Suprapubic skin (tissue), 4 donors: ENCODE data around the gene MYMX. TPM values are rescaled to one million over a fixed set of nuclear protein-coding genes. Genes with fewer than 3 reads are reported as not detected.
A peak's percentile ranks its signal among the peaks of the same experiment; 100 is the strongest.

Experiments used
- DNase-seq, 2 donors: peaks; one replicate each; pipeline ENCODE4 v3.0.0-alpha.2; 2019; ENCODE audit warnings: low spot score in 2 of 2
- H3K27ac ChIP-seq: fragments of 200-600 bp; sonication (generic); one replicate; pipeline ENCODE4 v1.5.1; 2019
- H3K27me3 ChIP-seq: fragments of 200-600 bp; sonication (generic); one replicate; pipeline ENCODE4 v1.5.1; 2019
- H3K36me3 ChIP-seq: fragments of 200-600 bp; sonication (generic); one replicate; pipeline ENCODE4 v1.5.1; 2019
- H3K4me1 ChIP-seq: fragments of 200-600 bp; sonication (generic); one replicate; pipeline ENCODE4 v1.5.1; 2019
- H3K4me3 ChIP-seq: fragments of 200-600 bp; sonication (generic); one replicate; pipeline ENCODE4 v1.5.1; 2019; ENCODE audit warnings: mild to moderate bottlenecking
- H3K9me3 ChIP-seq: fragments of 200-600 bp; sonication (generic); one replicate; pipeline ENCODE4 v1.5.1; 2019
- EP300 ChIP-seq: sonication (generic); formaldehyde crosslinking; IDR thresholded peaks from one replicate; pipeline ENCODE4 v1.6.1; 2017; ENCODE audit warnings: antibody characterized with exemption
- POLR2A ChIP-seq, 2 donors: fragments of 450-650 bp; IDR thresholded peaks; one replicate each; pipeline ENCODE4 v1.6.1; 2017; ENCODE audit warnings: antibody characterized with exemption in 2 of 2, mild to moderate bottlenecking in 2 of 2, moderate library complexity in 2 of 2
- POLR2AphosphoS5 ChIP-seq, 3 donors: sonication (generic); formaldehyde crosslinking; IDR thresholded peaks; one replicate each; pipeline ENCODE4 v1.6.1; 2017; ENCODE audit warnings: antibody characterized with exemption in 3 of 3
- WGBS: methylation state at CpG from one replicate; pipeline ENCODE4 v1.1.5; 2018; 5-methylcytosine and 5-hydroxymethylcytosine counted together
- total RNA-seq, 4 donors: library from RNA; depleted of rRNA; stranded (reverse); fragments of >200 nt; gene quantifications; one replicate each; pipeline ENCODE4 v1.1.0, GENCODE V29; 2016
- TF ChIP-seq, protein P1 (sequence below), 2 donors: fragments of 200-600 bp in 1 of 2; fragments of 450-650 bp in 1 of 2; sonication (generic) in 1 of 2; IDR thresholded peaks; one replicate each; pipeline ENCODE4 v1.5.1; 2016 to 2019; ENCODE audit warnings: antibody characterized with exemption in 2 of 2, mild to moderate bottlenecking in 1 of 2, moderate library complexity in 1 of 2

MYMX gene
- not detected for total RNA-seq

DNA sequence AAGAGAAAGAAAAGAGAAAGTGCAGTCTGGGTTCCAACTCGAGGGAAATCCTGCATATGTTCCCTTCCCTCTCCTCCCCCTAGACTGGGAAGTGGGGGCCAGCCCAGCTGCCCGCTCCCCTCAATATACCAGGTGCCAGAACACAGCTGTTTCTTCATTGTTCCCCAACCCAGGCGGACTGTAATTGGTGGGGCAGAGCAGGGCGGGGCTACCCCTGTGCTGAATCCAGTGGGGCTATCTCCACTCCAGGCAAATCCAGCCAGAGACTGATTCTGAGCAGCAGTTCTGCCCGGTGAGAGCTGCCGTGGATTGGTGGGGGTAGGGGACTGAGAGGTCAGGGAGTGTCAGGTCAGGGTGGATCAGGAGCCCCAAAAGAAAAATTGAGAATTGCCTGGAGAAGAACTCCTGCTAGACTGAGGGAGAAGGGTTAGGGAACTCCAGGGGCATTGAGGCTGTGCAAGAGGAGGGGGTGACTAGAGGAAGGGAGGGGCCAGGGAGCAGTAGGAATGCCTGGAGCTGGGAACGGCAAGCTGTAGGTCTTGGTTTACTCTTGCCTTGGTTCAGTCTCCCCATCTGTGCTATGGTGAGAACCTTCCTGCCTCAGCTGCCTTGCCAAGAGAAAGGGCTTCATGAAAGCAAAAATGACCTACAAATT is at the start of gene MYMX:
MYMX (plus strand) TSS at position 250 of the 655 bp plus-strand sequence. CDS start 546 bp downstream, outside the sequence.
- Histone ChIP-seq H3K27ac (peak within 1 kb of the TSS; percentile 43), H3K9me3 (no peaks in the 10 kb centered on the region), H3K4me3 (no peak within 1 kb of the TSS), H3K27me3 (no peaks in the 10 kb centered on the region), H3K4me1 (peaks cover 52% of the 10 kb centered on the region), H3K36me3 (no peaks in the 10 kb centered on the region)
- WGBS = 29% methylated on average over 7 of the region's 7 CpGs
- DNase-seq = peak in 1 of 2 donors; percentile 67
- no peak for TF ChIP-seq POLR2A (IDR thresholded peaks at IDR 0.05)
- TF ChIP-seq, protein P1, sequence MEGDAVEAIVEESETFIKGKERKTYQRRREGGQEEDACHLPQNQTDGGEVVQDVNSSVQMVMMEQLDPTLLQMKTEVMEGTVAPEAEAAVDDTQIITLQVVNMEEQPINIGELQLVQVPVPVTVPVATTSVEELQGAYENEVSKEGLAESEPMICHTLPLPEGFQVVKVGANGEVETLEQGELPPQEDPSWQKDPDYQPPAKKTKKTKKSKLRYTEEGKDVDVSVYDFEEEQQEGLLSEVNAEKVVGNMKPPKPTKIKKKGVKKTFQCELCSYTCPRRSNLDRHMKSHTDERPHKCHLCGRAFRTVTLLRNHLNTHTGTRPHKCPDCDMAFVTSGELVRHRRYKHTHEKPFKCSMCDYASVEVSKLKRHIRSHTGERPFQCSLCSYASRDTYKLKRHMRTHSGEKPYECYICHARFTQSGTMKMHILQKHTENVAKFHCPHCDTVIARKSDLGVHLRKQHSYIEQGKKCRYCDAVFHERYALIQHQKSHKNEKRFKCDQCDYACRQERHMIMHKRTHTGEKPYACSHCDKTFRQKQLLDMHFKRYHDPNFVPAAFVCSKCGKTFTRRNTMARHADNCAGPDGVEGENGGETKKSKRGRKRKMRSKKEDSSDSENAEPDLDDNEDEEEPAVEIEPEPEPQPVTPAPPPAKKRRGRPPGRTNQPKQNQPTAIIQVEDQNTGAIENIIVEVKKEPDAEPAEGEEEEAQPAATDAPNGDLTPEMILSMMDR (IDR thresholded peaks at IDR 0.05) = no peak
- no peak for TF ChIP-seq POLR2AphosphoS5 (IDR thresholded peaks at IDR 0.05)
- no peak for TF ChIP-seq EP300

DNA sequence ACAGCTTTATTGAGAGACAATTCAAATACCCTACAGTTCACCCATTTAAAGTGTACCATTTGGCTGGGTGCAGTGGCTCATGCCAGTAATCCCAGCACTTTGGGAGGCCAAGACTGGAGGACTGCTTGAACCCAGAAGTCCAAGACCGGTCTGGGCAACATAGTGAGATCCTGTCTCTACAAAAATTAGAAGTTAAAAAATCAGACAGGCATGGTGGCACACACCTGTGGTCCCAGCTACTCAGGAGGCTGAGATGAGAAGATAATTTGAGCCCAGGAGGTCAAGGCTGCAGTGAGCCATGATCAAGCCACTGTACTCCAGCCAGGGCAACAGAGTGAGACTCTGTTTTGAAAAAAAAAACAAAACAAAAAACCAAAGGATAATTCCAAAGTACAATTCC is 49.2 kb upstream of the MYMX start:
- H3K36me3 ChIP-seq = no peaks in the 10 kb centered on the region
- DNase-seq = no peak
- 84% methylated on average over 1 of the region's 1 CpG for WGBS
- no peak for TF ChIP-seq POLR2AphosphoS5 (IDR thresholded peaks at IDR 0.05)
- no peak for TF ChIP-seq EP300
- TF ChIP-seq, protein P1 (IDR thresholded peaks at IDR 0.05) = no peak
- no peak for TF ChIP-seq POLR2A (IDR thresholded peaks at IDR 0.05)
- H3K9me3 ChIP-seq = no peaks in the 10 kb centered on the region
- H3K4me1 ChIP-seq = peaks cover 13% of the 10 kb centered on the region
- no peak overlapping the region for H3K27ac ChIP-seq
- H3K4me3 ChIP-seq = no peak overlapping the region
- no peaks in the 10 kb centered on the region for H3K27me3 ChIP-seq

DNA sequence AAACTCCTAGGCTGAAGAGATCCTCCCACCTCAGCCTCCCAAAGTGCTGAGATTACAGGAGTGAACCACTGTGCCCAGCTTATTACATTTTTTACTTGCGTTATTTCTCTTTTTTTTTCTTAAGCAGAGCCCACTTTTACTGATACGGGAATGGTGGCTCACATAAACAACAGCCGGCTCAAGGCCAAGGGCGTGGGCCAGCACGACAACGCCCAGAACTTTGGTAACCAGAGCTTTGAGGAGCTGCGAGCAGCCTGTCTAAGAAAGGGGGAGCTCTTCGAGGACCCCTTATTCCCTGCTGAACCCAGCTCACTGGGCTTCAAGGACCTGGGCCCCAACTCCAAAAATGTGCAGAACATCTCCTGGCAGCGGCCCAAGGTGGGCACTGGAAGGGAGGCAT is 47.6 kb upstream of the MYMX start:
- Histone ChIP-seq H3K4me3 (no peak overlapping the region), H3K36me3 (no peaks in the 10 kb centered on the region), H3K9me3 (no peaks in the 10 kb centered on the region), H3K4me1 (peaks cover 19% of the 10 kb centered on the region), H3K27me3 (no peaks in the 10 kb centered on the region), H3K27ac (no peak overlapping the region)
- TF ChIP-seq POLR2AphosphoS5 (IDR thresholded peaks at IDR 0.05) = no peak
- TF ChIP-seq EP300 = no peak
- TF ChIP-seq, protein P1 (IDR thresholded peaks at IDR 0.05) = no peak
- TF ChIP-seq POLR2A (IDR thresholded peaks at IDR 0.05) = no peak
- DNase-seq = no peak
- WGBS = 32% methylated on average over 9 of the region's 9 CpGs

DNA sequence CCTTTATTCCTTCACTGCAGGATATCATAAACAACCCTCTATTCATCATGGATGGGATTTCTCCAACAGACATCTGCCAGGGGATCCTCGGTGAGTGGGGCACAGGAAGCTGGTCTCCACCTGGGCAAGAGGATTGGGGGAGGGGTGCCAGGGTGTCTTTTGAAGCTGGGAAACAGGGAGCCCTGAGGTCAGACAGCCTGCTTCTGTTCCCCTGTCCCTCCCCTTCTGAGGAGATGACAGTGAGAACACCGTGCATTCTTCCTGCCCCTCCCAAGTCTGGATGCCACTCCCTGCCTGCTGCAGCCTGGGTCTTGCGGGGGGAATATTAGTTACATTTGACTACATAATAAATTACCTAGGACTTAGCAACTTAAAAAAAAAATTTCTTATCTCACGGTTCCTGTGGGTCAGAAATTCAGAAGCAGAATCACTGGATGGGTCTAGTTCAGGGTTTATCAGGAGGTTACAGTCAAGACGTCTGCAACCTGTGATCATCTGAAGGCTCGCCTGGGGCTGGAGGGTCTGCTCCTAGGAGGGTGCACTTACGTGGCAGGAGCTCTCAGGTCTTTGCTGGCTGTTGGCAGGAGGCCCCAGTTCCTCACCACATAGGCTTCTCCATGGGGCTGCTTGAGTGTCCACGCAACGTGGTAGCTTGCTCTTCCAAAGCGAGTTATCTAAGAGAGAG is 46.7 kb upstream of the MYMX start:
- Histone ChIP-seq H3K4me1 (peaks cover 19% of the 10 kb centered on the region), H3K4me3 (no peak overlapping the region), H3K27me3 (no peaks in the 10 kb centered on the region), H3K27ac (no peak overlapping the region), H3K36me3 (no peaks in the 10 kb centered on the region), H3K9me3 (no peaks in the 10 kb centered on the region)
- WGBS = 75% methylated on average over 10 of the region's 10 CpGs
- TF ChIP-seq, protein P1 (IDR thresholded peaks at IDR 0.05) = no peak
- TF ChIP-seq POLR2AphosphoS5 (IDR thresholded peaks at IDR 0.05) (no peak), POLR2A (IDR thresholded peaks at IDR 0.05) (no peak), EP300 (no peak)
- DNase-seq = no peak

DNA sequence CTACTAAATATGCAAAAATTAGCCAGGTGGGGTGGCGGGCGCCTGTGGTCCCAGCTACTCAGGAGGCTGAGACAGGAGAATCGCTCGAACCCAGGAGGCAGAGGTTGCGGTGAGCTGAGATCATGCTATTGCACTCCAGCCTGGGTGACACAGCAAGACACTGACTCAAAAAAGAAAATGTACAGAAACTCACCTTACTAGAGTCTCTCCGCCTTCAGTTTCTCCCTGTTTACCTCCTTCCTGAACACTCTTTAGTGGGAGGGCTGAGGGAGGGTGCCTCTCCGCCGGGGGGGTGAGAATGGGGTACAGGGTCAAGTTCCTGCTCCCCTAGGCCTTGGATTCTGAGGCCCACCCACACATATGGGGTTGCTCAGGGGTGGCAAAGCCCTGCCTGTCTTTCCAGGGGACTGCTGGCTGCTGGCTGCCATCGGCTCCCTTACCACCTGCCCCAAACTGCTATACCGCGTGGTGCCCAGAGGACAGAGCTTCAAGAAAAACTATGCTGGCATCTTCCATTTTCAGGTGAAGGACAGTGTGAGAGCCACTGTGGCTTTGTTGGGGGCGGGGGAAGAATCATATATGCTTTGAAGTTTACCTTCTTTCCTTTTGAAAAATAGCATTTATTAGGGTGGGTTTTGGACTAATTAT is 44.7 kb upstream of the MYMX start:
- H3K4me3 ChIP-seq = no peak overlapping the region
- 82% methylated on average over 12 of the region's 12 CpGs for WGBS
- DNase-seq = no peak
- no peaks in the 10 kb centered on the region for H3K36me3 ChIP-seq
- TF ChIP-seq, protein P1 (IDR thresholded peaks at IDR 0.05) = no peak
- TF ChIP-seq POLR2A (IDR thresholded peaks at IDR 0.05) = no peak
- no peaks in the 10 kb centered on the region for H3K9me3 ChIP-seq
- no peak overlapping the region for H3K27ac ChIP-seq
- H3K4me1 ChIP-seq = peaks cover 28% of the 10 kb centered on the region
- no peaks in the 10 kb centered on the region for H3K27me3 ChIP-seq
